Hematopoietic multipotent progenitor cell treated with erythropoietin and hydrocortisone succinate and interleukin-3 and kit ligand, for 17 days (in vitro differentiated cells): ENCODE measurements around the gene SLC25A36.
"Not testable (repeated sequence)": the region's sequence is repeated elsewhere in the genome, so short reads cannot be mapped to it uniquely, and the experiment has no call there.

Experiments
- DNase-seq: peaks from one replicate; pipeline ENCODE4 v3.0.0-alpha.2; 2015; ENCODE audit warnings: low spot score

SLC25A36 gene

DNA sequence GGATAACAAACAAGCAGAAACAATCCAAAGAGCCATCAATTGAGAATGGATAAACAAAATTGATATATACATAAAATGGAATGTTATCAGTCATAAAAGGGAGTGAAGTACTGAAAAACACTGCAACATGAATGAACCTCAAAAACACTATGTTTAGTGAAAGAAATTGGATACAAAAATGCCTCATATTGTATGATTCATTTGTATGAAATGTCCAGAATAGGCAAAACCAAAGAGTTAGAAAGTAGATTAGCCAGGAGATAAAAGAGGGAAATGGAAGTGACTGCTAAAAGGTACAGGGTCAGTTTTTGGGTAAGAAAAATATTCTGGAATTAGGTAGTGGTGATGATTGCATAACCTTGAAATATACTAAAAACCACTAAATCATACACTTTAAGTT lies 9.8 kb upstream of the SLC25A36 start:
- no peak for DNase-seq

DNA sequence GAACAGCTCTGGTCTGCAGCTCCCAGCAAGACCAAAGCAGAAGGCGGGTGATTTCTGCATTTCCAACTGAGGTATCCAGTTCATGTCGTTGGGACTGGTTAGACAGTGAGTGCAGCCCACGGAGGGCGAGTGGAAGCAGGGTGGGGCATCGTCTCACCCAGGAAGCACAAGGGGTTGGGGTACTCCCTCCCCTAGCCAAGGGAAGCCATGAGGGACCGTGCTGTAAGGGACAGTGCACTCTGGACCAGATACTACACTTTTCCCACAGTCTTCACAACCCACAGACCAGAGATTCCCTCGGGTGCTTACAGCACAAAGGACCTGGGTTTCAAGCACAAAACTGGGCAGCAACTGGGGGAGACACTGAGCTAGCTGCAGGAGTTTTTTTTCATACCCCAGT lies 8.5 kb upstream of the SLC25A36 start:
- DNase-seq, result no peak

DNA sequence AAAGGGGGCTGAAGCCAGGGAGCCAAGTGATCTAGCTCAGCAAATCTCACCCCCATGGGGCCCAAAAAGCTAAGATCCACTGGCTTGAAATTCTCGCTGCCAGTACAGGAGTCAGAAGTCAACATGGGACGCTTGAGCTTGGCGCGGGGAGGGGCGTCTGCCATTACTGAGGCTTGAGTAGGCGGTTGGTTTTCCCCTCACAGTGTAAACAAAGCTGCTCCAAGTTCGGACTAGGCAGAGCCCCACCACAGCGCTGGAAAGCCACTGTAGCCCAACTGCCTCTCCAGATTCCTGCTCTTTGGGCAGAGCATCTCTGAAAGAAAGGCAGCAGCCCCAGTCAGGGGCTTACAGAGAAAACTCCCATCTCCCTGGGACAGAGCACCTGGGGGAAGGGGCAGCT lies 8.1 kb upstream of the SLC25A36 start:
- no peak for DNase-seq

DNA sequence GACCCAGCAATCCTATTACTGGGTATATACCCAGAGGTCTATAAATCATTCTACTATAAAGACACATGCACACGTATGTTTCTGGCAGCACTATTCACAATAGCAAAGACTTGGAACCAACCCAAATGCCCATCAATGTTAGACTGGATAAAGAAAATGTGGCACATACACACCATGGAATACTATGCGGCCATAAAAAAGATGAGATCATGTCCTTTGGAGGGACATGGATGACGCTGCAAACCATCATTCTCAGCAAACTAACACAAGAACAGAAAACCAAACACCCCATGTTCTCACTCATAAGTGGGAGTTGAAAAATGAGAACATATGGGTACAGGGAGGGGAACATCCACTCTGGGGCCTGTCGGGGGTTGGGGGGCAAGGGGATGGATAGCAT lies 2.3 kb upstream of the SLC25A36 start:
- DNase-seq, result not testable (repeated sequence)

- no peak for DNase-seq
Measured at GRCh38 chr3:140941090-140941433, 574 bp upstream of the SLC25A36 start.

DNA sequence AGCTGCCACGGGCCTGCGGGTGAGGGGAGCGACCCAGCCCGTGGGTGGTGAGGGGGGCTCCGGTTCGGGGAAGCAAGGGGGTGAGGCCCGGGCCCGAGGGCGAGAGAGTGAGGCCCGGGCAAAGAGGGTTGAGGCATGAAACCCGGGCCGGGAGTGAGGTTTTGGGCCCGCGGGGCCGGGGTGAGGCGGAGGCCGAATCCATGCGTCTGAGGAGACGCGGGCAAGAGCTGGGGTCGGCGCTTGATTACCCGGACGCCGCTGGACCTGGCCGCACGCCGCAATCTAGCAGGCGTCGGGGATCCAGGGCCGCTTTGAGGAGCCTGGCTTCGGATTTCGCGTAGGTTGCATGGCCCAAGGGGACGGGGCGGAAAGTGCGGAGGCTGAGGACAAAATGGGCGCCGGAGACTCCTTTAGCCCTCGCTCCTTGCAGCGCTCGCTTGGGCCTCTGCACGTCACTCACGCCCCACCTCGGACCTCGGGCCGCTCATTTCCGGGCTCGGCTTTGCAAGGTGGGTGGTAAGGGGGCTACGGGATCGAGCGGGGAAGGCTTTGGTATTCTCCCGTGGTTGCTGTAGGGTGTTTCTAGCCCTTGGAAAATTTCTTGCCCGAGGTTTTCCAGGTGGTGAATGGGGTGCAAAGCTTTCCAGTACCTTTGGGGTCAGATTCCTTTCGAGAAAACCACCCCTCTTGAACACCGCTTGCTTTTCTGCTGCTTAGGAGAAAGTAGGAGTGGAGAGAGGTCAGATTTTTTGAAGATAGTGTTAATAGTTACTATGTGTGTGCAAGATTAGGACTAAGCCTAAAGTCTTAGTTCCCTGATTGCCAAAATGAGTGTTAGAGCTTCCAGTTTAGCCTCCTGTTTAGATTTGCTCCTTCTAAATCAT lies 827 bp downstream of the SLC25A36 start:
- peak; percentile 58 for DNase-seq

GRCh38 chr3:140943781-140944552 lies 2.3 kb downstream of the SLC25A36 start:
- no peak for DNase-seq

DNA sequence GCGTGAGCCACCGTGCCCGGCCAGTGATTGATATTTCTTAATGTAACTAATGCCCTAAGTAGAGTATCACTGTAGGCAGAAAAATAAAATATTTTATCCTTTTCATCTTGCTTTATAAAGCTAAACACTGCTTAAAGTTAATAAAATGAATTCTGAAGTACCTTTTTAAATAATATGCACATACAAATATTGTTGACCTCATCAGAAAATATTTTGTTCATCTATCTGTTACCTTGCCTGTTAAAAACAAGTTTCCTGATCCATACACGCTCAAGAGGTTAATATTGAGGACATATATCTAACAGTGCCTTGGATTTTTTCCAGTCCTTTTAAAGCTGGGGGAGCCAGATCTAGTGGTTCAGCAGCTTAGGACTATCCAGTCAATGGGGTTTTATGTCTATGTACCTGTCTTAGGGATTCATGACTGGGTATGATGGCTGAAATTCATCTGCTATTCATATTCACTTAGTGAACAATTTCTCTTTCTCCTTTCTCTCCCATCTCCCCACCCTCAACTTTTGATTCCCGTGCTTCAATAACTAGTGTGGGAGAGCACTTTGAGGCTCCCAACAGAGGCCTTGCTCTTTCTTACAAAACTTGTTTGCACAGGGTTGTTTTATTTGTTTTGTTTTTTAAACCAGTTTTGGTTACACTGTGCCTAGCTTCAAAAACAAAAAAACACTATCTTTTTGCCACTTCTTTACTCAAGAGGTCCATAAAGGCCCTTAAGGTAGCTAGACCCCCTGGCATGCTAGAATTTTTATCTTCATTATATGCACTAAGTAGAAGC lies 7.0 kb downstream of the SLC25A36 start:
- no peak for DNase-seq

GRCh38 chr3:140950144-140950543 lies 8.5 kb downstream of the SLC25A36 start:
- no peak for DNase-seq

DNA sequence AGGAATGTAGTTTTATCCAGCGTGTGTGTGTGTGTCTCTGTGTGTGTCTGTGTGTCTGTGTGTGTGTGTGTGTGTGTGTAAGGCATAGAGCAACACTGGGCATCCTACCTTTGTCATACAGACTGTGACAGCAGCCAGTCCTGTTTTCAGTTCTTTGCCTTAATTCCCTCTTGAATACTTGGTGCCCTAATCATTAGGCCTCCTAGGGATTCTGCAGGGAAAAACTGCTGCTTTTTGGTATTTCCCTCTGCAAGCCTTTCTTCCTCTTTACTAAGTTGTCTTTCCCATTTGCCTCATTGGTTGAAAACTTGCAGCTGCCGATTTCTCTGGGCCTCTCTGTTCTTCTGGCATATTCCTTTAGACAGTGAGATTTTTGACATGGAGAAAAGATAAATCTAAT lies 9.2 kb downstream of the SLC25A36 start:
- no peak for DNase-seq

GRCh38 chr3:140951750-140952149 lies 10.1 kb downstream of the SLC25A36 start:
- not testable (repeated sequence) for DNase-seq

DNA sequence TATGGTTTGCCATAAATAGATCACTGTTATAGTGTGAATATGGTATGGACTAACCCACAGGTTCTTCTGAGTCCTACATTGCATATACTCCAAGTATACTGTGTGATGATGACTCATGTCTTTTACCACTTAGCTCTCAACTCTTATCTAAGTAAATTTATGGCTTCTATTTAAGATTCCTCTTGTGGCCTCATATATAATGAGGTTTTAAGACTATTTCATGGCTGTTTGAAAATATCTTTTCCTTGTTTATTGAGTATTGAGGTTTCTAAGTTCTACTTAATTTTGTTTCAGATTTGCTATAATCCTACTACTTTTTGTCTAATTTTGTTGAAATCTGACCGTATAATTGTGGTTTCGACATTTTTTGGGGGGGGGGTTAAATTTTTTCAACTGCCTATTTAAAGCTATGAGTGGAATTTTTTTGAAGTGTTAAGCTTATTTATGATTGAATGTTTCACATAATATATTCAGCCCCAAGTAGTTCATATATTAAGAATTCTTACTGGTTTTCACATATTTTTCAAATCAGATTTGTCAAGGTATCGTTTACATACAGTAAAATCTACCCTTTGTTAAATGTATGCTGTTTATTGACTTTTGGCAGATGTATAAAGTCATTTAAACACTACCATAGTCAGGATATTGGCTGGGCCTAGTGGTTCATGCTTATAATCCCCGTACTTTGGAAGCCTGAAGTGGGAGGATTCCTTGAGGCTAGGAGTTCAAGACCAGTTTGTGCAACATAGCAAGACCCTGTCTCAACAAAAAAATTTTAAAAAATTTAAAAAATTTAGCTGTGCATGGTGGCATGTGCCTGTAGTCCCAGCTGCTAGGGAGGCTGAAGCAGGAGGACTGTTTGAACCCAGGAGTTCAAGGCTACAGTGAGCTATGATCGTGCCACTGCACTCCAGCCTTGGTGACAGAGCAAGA lies 11.7 kb downstream of the SLC25A36 start:
- DNase-seq, result peak; percentile 45

DNA sequence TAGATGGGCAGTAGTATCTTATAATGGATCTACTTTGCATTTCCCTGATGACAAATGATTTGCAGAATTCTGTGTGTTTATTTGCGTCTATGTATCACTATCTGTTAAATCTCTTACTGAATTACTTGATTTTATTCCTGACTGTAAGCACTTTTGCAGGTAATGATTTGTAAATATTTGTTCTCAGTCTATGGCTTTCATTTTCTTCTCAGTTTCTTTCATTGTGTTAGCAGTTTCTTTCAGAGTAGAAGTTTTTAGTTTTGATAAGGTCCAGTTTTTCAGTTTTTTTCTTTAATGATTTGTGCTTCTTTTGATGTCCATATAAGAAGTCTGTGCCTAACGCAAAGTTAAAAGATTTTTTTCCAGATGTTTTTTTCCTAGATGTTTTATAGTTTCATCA lies 12.9 kb downstream of the SLC25A36 start:
- no peak for DNase-seq

- DNase-seq, result no peak
Measured at GRCh38 chr3:140955645-140956044, 14.0 kb downstream of the SLC25A36 start.

- no peak for DNase-seq
Measured at GRCh38 chr3:140956058-140956835, 14.6 kb downstream of the SLC25A36 start.

- DNase-seq, result peak; percentile 43
Measured at GRCh38 chr3:140972833-140973232, 31.2 kb downstream of the SLC25A36 start.

DNA sequence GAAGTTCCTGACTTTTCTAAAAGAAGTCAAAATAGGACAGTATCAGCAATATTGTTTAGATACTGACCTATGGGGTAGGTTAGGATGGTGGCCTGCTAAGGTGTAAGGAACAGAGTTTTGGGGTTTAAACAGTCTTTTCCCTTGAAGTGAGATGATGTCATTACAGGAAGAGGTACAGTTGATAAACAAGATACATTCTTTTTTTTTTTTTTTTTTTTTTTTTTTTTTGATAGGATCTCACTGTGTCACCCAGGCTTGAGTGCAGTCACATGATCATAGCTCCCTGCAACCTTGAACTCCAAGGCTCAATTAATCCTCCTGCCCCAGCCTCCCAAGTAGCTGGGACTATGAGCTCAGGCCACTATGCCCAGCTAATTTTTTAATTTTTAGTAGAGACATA lies 33.3 kb downstream of the SLC25A36 start:
- peak; percentile 21 for DNase-seq

DNA sequence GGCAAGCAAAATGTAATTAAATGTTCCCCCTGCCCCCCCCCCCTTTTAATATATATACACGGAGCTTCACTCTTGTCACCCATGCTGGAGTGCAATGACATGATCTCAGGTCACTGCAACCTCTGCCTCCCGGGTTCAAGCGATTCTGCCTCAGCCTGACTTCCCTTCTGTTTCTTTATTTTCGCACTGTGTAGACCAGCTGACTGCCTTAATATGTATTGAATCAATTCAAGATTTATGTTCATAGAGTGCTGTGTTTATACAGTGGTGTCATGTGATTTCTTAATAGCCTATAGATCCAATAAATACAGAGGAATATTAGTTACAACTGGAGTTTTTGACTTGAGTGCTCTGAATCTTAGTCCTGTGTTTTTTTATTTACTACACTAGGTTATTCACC lies 39.0 kb downstream of the SLC25A36 start:
- no peak for DNase-seq

- not testable (repeated sequence) for DNase-seq
Measured at GRCh38 chr3:140987792-140988191, 46.2 kb downstream of the SLC25A36 start.

GRCh38 chr3:140994316-140994715 lies 52.7 kb downstream of the SLC25A36 start:
- DNase-seq, result no peak

GRCh38 chr3:140994861-140995260 lies 53.2 kb downstream of the SLC25A36 start:
- DNase-seq, result not testable (repeated sequence)
